Stimulated activated CD8-positive, alpha-beta memory T cell treated with anti-CD3 and anti-CD28 coated beads, Interleukin-4, amount 100 ng/mL, for 24 hours (primary cell): ENCODE results near the gene MYO7B.

Source experiments
- DNase-seq: peaks from one replicate; pipeline ENCODE4 v3.0.0-alpha.2; 2020; ENCODE audit warnings: low read depth

MYO7B gene

GRCh38 chr2:127650785-127651380 is 115.4 kb downstream of the MYO7B start:
- no peak for DNase-seq

- DNase-seq: no peak
Observed at GRCh38 chr2:127651381-127651809, 115.9 kb downstream of the MYO7B start.

- no peak for DNase-seq
Observed at GRCh38 chr2:127651971-127652550, 116.6 kb downstream of the MYO7B start.

- DNase-seq: no peak
Observed at GRCh38 chr2:127652786-127653357, 117.4 kb downstream of the MYO7B start.

GRCh38 chr2:127653421-127654083 is 118.1 kb downstream of the MYO7B start:
- no peak for DNase-seq

- no peak for DNase-seq
Observed at GRCh38 chr2:127654084-127654837, 118.8 kb downstream of the MYO7B start.

GRCh38 chr2:127654838-127655175 is 119.3 kb downstream of the MYO7B start:
- DNase-seq: no peak

- DNase-seq: no peak
Observed at GRCh38 chr2:127655209-127656073, 120.0 kb downstream of the MYO7B start.

- DNase-seq: no peak
Observed at GRCh38 chr2:127656569-127657231, 121.2 kb downstream of the MYO7B start.

- DNase-seq: no peak
Observed at GRCh38 chr2:127657232-127657595, 121.7 kb downstream of the MYO7B start.

- no peak for DNase-seq
Observed at GRCh38 chr2:127658146-127658545, 122.7 kb downstream of the MYO7B start.

- no peak for DNase-seq
Observed at GRCh38 chr2:127658641-127659407, 123.3 kb downstream of the MYO7B start.

- DNase-seq: no peak
Observed at GRCh38 chr2:127659408-127660290, 124.2 kb downstream of the MYO7B start.

GRCh38 chr2:127660291-127660578 is 124.8 kb downstream of the MYO7B start:
- no peak for DNase-seq

- no peak for DNase-seq
Observed at GRCh38 chr2:127661072-127661649, 125.7 kb downstream of the MYO7B start.

- DNase-seq: no peak
Observed at GRCh38 chr2:127661949-127662510, 126.5 kb downstream of the MYO7B start.

GRCh38 chr2:127662937-127663565 is 127.6 kb downstream of the MYO7B start:
- DNase-seq: no peak

- DNase-seq: no peak
Observed at GRCh38 chr2:127663566-127664064, 128.1 kb downstream of the MYO7B start.
